HCEC 1CT (cell line): Measurements from ENCODE around the gene SLC16A11.
A peak's percentile ranks its signal among the peaks of the same experiment; 100 is the strongest.
"Not testable (repeated sequence)": the region's sequence is repeated elsewhere in the genome, so short reads cannot be mapped to it uniquely, and the experiment has no call there.

Experiments used
- DNase-seq: peaks from one replicate; pipeline ENCODE4 v3.0.0-alpha.2; 2017

SLC16A11 gene, protein sequence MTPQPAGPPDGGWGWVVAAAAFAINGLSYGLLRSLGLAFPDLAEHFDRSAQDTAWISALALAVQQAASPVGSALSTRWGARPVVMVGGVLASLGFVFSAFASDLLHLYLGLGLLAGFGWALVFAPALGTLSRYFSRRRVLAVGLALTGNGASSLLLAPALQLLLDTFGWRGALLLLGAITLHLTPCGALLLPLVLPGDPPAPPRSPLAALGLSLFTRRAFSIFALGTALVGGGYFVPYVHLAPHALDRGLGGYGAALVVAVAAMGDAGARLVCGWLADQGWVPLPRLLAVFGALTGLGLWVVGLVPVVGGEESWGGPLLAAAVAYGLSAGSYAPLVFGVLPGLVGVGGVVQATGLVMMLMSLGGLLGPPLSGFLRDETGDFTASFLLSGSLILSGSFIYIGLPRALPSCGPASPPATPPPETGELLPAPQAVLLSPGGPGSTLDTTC

DNA sequence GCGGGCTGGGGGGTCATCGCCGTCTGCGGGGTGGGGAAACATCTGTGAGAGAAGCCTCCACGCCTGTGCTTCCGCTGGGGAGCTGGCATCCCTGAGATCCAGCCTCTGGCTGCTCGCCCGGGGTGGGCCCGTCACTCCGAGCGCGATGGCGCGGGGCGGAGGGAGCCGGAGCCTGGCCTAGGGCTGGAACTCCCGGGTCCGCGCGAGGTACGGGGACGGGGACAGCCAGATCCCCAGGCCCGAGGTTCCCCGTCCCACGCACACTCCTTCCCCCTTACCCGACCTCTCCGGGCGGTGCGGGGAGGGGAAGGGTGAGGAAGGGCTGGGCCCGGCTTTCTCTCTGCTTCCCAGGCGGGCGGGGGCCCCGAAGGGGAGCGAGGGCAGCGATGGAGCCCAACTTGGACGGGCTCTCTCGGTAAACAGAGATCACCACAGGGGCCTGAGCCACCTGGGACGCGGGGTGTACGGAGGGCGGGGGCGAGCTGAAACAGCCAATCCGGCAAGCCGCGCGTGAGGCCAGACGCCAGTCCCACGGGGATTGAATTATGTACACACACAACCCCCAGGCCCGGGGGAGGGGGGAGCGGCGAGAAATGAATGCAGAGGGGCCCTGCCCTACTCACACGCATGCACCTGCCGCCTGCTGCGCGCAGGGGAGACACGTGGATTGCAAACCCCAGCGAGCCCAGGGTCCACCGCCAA, at the start of gene SLC16A11:
TSS of gene SLC16A11 (minus strand) at position 596 of the 702 bp plus-strand sequence. CDS start at position 17, 579 bp downstream.
- no peak for DNase-seq

- DNase-seq = not testable (repeated sequence)
These were observed 47.6 kb upstream of the SLC16A11 start for GRCh38 chr17:7091311-7092005.

GRCh38 chr17:7089570-7089969, 45.7 kb upstream of the SLC16A11 start:
- DNase-seq = not testable (repeated sequence)

GRCh38 chr17:7088442-7088841, 44.5 kb upstream of the SLC16A11 start:
- DNase-seq = not testable (repeated sequence)

GRCh38 chr17:7084088-7084487, 40.2 kb upstream of the SLC16A11 start:
- DNase-seq = no peak

- DNase-seq = peak; percentile 20
These were observed 39.7 kb upstream of the SLC16A11 start for GRCh38 chr17:7083592-7083991.

DNA sequence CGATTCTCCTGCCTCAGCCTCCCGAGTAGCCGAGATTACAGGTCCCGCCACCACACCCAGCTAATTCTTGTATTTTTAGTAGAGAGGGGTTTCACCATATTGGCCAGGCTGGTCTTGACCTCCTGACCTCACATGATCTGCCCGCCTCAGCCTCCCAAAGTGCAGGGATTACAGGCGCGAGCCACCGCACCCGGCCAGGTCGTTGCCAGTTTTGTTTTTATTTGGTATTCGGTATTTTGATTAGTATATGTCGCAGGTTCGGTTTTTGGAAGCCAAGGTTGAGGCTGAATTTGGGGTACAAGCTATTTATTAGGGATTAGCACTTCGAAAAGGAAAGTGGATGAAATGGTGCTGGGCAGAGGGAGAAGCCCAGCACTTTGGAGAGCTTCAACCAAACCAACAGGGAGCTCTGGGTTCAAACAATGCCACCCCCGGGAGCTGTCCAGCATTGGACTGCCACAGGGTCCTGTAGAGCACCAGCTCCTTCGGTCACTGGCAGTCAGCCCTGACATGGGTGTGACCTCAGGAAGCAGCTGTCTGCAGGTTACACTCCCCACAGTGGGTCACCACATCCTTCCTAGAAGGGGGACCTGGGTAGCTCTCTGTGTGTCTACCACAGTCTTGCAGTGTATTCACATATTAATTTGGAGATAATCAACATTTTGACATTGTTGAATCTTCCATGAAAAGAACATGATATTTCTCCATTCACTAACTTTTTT, 37.6 kb upstream of the SLC16A11 start:
- no peak for DNase-seq

- no peak for DNase-seq
These were observed 36.7 kb upstream of the SLC16A11 start for GRCh38 chr17:7080456-7081041.

DNA sequence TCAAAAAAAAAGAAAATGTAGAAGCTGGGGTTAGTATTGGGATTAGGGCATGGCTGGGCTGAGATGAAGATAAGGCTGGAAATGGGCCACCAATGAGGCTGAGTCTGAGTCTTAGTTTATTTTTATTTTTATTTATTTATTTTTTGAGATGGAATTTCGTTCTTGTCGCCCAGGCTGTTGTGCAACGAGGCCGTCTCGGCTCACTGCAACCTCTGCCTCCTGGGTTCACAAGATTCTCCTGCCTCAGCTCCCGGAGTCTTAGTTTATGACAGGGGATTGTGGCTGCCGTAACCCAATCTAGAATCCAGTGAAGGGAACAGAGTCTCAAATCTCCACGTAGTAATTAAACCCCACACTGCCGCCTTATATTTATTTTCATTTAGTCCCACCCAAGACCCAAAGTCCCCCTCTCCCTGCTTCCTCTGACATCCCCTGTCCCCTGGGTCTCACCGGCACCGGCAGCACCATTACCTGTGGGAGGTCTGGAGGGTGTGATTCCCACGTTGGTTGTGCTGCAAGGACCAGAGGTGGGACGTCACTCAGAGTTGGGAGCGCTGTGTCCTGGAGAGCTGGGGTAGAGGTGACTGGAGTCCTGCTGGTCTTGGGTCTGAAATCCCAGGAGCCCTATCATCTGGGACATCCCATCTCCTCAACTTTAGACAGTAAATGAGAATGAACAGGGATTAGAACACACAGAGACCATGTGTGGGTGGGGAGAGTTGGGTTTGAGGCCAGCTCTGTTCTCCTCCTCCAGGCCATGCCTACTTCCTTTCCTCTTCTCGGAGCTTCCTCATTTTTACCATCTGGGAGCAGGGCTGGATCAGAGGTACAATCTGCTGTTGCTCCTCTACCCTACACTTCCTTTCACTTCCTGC, 35.9 kb upstream of the SLC16A11 start, which contains the start of gene CLEC10A:
TSS of gene CLEC10A (minus strand) at position 671 of the 875 bp plus-strand sequence. CDS start 1,439 bp downstream, outside the sequence.
- DNase-seq = no peak

DNA sequence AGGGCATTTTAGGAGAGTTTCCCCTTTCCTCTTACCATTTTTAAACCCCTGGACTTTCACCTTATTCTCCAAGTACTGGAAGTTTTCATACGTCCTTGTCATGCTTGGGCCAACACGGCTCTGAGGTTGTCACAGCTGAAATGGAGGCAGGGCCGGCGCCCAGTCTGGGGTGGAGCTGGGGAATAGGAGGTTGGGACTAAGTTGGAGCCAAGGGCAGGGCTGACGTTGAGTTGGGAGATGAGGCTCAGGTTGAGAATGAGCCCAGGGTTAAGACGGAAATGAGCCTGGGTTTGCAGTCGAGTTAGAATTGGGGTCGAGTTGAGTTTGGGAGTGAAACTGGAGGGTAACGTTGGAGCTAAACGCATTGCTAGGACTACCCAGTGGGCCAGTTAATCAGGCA, 34.8 kb upstream of the SLC16A11 start:
- DNase-seq = no peak

DNA sequence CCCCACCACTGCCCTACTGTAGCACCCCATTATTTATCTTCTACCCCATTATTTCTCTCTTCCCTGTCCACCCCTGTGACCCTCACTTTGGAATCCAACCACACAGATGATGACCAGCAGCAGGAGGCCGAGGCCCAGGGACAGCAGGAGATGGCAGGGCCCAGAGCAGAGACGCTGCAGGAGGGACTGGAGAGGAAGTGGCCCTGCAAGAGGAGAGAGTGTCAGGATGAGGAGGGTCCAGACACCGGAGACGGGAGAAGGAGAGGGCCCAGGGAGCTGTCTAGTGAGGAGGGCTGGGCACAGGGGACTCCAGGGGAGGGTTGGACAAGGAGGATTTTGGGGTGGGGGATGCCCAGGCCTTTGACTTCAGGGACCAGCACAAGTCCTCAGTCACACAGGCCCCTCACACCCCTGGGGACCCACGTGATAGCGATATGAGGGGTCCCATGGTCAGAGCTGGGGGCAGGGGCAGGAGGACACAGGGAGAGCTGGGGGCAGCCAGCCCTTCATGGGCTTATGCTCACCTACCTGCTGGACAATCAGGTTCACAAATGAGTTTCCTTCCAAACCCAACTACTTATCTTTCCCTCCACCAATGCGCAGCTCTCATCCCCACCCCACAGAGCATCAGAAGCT, 34.1 kb upstream of the SLC16A11 start:
- DNase-seq = no peak

DNA sequence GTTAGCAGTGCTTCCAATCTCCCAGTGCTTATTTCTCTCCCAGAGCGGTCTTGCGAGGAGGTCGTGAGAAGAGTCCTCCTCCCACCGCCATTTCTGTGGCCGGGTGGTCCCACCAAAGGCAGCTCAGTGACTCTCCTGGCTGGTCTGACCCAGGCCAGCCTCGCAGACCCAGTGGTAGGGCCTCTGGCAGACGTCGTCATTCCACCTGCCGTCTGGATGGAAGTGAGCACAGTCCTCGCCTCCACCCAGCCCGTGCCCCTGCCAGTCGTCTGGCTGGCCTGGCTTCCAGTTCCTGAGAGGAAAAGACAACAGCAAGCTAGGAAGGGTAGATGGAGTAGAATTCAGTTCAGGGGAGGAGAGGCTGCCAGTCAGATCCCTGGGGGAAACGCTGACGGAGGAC, 31.0 kb upstream of the SLC16A11 start:
- no peak for DNase-seq

DNA sequence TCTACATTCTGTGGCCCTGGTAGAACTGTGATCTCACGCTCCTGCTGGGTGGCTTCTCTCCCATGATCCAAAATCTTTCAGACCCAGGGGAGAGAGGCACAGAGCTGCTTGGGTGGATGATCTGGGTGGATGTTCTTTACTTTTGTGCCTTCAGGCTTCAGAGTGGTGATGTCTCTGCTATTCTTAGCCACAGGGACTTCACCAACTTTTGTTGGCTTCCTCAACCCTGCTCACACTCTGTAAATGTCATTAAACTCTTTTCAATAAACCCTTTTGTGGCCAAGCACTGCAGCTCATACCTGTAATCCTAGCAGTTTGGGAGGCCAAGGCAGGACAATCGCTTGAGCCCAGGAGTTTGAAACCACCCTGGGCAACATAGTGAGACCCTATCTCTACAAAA, 28.5 kb upstream of the SLC16A11 start:
- DNase-seq = no peak

- DNase-seq = no peak
These were observed 26.8 kb upstream of the SLC16A11 start for GRCh38 chr17:7070712-7071111.

DNA sequence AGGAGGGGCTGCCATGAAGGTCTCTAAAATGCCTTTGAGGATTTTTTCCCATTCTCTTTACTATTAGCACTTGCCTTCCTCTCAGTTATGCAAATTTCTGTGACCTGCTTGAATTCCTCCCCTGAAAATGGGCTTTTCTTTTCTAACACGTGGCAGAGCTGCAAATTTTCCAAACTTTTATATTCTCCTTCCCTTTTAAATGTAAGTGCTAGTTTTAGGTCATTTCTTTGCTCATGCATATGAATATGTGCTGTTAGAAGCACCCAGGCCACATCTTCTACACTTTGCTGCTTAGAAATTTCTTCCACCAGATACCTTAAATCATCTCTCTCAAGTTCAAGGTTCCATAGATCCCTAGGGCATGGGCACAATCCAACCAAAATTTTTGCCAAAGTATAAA, 24.4 kb upstream of the SLC16A11 start:
- no peak for DNase-seq

DNA sequence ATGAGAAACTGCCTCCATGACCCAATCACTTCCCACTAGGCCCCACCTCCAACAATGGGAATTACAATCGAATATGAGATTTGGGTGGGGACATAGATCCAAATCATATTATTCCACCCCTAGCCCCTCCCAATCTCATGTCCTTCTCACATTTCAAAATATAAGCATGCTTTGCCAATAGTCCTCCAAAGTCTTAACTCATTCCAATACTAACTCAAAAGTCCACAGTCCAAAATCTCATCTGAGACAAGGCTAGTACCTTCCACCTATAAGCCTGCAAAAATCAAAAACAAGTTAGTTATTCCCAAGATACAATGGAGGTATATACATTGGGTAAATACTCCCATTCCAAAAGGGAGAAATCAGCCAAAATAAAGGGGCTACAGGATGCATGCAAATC, 23.3 kb upstream of the SLC16A11 start:
- no peak for DNase-seq

GRCh38 chr17:7064261-7064660, 20.4 kb upstream of the SLC16A11 start:
- DNase-seq = no peak

DNA sequence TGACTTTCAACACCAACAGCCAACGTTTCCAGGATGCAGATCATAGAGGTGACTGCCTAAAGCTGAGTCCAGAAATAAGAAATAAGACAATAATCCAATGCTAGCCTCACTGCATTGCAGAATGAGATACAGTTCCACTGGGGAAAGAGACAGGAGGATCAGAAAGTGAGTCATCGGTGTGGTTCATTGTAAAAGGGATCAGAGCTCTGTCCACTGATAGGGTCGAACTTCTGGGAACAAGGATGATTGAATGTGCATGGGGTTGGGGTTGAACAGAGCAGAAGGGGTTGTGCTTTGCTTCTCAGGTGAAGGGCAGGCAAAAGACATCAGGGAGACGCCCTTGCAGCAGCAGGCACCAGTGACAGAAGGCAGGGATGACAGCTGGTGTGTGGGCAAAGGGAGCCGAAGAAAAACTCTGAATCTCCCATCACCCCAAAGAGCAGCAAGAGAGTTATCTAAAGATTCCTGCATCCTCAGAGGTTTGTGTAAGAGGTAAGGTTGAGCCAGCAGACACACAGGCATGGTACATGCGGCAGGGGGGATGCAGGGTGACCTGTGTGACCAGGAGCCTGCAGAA, 19.7 kb upstream of the SLC16A11 start:
- DNase-seq = no peak

DNA sequence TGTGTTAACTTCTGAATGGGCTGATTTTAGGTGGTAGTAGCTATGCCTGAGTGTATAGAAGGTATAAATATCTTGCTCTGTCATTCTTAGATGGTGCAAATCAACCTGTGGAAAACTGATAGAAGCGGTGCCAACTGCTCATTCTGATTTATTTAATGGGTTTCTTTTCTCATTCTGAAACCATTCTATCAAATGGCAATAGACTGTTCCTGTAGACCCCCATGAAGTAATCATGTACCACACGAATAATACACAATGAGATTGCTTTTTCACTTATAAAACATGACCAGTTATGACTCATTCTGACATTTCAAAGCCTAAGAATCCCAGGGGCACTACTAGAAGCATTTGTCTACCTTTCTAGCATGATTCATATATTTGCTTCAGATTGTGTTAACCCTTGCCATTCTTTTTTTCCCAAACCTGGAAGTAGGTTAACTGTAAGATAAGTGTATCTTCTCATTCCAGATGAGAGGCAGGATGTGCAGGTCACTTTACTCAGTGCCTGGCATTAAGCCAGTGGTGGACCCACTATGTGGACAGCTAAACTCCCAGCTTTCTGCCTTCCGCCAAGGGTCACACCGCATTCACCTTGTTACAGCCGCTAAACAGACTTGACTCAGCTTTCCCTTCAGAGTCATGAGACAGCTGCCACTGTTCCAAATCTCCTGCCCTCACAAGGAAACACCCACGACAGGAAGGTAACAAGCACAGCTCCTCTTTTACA, 16.4 kb upstream of the SLC16A11 start:
- peak; percentile 78 for DNase-seq
